Right hindlimb (tissue), 1 donor: ENCODE measurements around the gene PRKN.
"Not testable (repeated sequence)": the region's sequence is repeated elsewhere in the genome, so short reads cannot be mapped to it uniquely, and the experiment has no call there.

Experiments used
- DNase-seq: peaks from one replicate; pipeline ENCODE4 v3.0.0-alpha.2; 2018

Gene PRKN

DNA sequence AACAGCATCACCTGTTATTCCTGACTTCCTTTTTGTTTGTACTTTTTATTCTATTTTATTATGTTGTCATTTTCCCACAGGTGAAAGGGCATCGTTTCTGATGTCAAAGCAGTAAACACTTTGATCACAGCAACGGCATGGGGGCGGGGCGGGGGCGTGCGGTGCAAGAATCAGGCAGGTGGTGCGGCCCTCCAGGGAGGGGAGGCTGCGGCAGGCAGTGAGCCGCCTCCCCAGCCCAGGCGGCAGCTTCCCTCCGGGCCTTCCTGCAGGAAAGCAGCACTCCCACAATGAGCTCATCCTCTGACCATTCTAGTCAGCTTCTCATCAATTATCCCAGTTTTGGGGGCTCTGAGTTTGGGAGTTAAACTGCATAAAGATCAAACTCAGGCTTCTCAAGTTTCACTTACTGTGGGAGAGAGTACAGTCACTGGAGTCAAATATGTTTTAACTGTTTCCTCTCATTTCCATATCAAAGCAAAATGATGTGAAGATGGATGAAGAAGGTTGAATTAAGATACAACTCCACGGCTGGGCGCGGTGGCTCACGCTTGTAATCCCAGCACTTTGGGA is 845.3 kb downstream of the PRKN start:
- DNase-seq = no peak

DNA sequence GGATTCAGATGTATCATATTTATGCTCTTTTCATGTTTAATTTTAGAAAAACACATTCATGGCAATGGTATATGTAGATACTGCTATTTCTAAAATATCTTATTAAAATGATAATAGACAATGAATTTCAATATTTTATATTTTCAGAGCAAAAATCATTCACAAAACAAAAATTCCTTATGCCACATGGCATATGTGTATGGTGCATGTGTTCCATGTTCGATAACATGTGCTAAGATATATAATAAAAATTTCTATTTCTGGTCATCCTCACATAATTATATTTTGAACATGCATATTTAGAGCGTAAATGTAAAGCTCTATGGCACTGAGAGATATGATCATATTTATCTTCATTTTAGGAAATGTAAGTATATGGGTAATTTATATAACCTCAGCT is 847.5 kb downstream of the PRKN start:
- DNase-seq = no peak

DNA sequence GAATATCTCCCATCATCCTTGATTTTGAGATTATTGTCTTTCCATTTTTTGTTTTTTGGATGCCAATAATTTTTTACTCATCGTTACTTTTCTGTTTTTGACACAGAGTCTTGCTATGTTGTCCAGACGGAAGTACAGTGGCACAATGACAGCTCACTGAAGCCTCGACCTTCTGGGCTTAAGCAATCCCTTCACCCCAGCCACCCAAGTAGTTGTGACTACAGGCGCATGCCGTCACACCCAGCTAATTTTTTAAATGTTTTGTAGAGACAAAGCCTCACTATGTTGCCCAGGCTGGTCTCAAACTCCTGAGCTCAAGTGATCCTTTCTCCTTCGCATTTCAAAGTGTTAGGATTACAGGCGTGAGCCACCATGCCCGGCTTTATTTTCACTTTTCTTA is 851.3 kb downstream of the PRKN start:
- DNase-seq = no peak

DNA sequence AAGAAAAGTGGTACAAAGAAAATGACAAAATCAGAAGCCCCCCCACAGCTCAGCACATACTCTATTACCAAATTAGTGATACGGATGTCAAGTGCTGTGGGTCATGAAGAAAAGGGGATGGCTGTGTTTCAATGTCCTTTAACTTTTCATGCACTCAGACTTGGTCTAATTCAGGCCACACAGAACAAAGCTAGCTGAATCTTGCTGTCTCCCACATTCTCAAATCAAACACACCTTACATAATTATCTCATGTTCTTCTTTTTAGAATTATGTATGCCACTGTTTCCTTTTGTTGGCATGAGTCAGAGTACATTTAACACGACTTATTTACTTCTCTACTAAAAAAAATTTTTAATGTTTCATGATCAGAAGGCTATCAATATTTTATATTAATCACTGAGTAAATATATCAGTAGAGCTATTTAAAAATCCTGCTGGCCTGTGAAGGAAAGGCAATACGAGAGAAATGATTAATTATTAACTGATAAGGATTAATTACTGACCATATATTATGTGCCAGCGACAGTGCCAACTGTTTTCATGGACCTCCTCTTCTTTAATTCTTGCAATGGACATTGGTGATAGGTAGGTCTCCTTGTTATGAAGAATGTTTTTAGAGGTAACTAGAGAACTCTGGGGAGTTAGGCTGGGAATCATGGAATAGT is 857.2 kb downstream of the PRKN start:
- no peak for DNase-seq

DNA sequence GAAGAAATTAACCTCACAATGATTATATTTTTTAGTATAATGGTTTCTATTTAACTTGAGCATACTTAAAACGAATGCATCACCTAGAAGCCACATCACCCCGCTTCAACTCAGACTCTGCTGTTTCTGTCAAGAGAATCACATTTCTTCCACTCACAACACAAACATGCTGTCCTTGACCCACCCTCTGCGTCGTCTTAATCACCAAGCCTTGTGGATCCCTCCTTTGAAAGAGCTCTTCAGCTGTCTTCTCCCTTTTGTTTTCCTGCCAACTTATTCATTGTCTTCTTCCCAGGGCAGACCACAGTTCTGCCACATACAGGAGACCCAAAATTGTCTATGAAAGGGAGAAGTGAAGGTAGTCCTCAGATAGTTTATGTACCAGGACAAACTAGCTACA is 858.1 kb downstream of the PRKN start:
- DNase-seq = no peak

DNA sequence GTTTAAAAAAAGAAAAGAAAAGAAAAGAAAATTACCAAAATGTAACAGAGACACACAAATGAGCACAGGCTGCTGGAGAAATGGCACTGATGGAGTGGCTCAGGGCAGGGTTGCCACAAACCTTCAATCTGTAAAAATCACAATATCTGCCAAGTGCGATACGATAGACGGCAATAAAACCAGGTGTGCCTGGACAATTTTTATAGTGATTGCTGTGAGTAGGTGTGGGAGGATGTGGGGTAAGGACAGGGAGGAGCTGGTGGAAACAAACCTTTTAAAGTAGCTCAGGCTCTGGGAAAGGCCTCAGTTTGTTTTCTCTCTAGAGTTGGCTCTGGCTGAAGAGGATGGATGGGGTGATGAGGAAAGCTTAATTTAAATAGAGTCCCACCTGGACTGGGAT is 861.0 kb downstream of the PRKN start:
- no peak for DNase-seq

DNA sequence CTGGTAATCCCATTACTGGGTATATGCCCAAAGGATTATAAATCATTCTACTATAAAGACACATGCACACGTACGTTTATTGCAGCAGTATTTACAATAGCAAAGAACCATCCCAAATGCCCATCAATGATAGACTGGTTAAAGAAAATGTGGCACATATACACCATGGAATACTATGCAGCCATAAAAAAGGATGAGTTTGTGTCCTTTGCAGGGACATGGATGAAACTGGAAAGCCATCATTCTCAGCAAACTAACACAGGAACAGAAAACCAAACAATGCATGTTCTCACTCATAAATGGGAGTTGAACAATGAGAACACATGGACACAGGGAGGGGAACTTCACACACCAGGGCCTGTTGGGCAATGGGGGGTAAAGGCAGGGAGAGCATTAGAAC is 866.5 kb downstream of the PRKN start:
- DNase-seq = not testable (repeated sequence)

DNA sequence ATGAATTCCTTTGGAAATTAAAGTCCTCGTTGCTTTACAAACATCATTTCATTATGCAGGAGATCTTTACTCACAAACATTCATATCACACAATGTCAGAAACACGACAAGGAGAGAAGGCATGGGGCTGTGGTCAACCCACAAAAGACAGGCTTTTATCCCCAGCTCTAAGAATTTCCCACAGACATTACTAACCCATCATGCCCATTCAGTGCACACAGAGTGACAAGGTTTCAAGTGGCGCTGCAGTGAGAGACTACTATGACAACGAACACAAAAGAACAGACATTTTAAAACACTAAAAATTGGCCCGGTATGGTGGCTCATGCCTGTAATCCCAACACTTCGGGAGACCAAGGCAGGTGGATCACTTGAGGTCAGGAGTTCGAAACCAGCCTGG is 873.9 kb downstream of the PRKN start:
- no peak for DNase-seq

DNA sequence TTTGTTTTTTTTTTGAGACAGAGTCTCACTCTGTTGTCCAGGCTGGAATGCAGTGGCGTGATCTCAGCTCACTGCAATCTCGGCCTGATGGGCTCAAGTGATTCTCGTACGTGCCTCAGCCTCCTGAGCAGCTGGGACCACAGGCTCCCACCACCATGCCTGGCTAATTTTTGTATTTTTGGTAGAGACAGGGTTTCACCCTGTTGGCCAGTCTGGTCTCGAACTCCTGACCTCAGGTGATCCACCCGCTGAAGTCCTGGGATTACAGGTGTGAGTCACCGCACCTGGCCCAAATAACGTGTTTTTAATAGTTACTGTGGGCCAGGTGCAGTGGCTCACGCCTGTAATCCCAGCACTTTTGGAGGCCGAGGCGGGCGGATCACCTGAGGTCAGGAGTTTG is 876.1 kb downstream of the PRKN start:
- not testable (repeated sequence) for DNase-seq

DNA sequence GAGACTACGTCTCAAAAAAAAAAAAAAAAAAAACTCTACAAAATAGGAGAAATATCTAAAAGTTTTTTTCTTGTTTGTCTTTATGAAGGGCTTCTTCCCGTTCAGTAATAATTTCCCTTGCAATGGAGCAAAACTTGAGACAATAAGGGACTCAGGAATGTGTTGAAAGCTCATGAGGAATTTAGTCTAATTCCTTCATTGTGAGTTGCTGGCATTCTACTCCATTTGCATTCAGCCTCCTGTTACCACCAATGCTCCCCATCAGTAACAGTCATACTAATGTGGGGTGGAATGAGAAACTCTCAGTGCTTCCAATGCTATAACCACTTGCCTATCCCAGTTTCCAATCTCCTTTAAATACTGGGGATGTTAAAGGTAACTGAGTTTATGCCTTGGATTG is 877.0 kb downstream of the PRKN start:
- DNase-seq = no peak

DNA sequence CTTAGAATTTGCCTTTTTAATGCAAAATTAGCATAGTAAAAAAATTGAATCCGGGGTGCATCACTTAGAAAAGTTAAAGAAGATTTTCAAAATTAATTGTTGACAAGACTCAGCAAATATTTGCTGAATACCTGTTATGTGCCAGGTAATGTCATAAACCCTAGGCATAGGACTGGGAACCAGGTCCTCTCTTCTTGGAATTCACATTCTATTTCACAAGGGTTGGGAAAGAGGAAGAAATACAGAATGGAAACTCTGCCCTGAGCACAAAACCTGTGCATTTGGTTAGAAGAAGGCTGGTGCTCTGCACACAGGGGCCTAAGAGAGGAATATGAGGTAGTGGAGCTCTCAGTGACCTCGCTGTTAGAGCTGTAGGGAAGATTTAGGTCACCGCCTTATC is 879.9 kb downstream of the PRKN start:
- no peak for DNase-seq

DNA sequence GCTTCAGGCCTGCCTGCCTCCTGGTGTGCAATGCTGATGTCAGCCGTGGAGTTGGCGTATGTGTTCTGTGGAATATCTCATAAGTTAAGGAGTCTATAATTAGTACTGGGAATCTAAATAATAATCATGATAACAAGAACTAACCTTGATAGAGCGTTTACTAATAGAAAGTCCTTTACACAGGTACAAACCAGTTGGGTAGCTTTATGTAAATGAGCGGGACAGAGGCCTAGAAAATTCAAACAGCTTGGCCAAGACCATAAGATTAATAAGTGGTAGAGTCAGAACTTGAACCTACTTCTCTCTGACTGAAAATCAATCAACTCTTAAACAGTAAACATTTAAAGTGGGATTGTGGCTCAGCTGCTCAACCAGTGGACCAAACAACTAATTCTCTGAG is 882.8 kb downstream of the PRKN start:
- no peak for DNase-seq

DNA sequence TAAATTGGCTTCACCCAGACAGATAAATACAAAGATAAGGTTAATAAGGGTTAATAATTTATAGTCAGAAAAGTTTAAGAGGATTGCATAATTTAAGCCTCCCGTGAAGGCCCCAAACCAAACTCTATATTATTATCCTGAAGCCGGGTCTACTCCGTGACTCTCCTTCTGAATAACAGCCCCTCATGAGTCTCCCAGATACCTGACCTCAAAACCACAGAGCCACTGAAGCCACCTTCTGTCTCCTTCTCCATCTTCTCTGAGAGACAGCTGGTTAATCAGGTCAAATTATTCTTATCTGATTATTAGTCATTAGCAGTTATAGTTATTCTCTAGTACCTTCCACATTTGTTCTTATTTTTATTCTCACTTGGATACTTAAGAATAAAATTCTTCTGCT is 884.5 kb downstream of the PRKN start:
- DNase-seq = no peak

DNA sequence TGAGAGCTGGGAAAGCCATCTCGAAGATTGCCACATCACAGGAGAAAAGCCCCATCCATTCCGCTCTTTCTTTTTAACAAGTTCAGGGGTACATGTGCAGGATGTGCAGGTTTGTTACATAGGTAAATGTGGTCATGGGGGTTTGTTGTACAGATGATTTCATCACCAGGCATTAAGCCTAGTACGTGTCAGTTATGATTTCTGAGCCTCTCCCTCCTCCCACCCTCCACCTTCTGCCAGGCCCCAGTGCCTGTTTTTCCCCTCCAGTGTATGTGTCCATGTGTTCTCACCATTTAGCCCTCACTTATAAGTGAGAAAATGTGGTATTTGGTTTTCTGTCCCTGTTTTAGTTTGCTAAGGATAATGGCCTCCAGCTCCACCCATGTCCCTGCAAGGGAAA is 887.2 kb downstream of the PRKN start:
- no peak for DNase-seq

DNA sequence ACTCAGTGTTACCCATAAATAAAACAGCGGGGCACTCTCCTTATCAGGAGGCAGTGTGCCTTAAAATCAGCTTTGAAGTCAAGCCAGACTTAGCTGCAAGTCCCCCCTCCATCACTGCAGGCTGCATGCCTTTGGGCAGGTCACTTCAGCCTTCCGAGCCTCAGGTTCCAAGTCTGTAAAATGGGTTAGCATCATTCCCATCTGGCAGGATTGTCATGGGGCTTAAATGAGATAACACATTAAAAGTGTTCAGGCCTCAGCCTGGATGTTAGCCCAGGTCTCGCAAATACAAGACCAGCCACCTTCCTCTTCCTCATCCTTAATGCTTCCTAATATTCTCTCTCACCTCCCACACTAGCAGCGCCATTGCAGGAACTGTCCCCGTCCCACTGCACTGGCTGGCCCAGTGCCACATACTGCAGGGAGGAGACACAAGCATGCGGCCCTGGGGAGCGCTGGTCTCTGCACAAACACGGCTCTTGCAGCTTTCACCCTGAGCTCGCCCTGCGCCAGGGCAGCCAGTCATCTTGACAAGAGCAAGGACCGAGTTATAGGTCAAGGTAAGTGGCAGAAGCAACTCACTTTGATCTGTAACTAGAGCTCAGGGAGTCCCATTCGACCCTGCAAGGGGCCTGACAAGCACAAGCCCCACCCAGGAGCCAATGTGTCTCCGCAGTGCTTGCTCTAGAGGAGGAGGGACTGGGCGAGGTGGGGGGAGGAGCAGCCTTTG is 889.1 kb downstream of the PRKN start:
- DNase-seq = no peak

DNA sequence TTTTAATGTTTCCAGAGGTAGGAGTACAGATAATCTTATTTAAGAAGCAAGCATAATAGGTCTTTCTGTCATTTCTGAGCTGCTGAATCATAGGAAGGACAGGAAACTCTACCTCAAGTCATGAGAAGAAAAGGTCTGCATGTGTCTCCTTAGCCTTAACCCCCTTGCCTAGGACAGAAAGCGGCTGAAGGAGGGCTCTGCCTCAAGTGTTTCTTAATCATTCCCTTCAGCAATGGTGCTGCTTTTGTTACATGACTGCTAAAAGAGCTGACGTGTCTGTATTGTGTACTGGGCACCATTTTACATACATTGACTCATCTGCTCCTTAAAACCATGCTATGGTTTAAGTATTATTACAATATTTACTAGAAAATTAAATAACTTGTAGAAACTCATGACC is 889.7 kb downstream of the PRKN start:
- DNase-seq = no peak

DNA sequence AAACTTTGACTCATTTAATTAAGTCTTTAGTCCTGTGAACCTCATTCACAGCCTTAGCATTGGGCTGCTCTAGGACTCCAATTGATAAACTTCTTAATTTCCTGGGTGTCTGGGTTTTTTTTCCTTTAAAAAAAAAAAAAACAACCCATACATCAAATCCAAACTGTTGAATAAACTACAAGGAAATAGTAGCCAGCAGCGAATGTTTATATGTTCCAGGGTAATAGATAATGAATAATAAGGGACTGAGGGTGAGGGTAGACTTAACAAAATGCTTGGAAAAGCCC is 890.2 kb downstream of the PRKN start:
- no peak for DNase-seq

DNA sequence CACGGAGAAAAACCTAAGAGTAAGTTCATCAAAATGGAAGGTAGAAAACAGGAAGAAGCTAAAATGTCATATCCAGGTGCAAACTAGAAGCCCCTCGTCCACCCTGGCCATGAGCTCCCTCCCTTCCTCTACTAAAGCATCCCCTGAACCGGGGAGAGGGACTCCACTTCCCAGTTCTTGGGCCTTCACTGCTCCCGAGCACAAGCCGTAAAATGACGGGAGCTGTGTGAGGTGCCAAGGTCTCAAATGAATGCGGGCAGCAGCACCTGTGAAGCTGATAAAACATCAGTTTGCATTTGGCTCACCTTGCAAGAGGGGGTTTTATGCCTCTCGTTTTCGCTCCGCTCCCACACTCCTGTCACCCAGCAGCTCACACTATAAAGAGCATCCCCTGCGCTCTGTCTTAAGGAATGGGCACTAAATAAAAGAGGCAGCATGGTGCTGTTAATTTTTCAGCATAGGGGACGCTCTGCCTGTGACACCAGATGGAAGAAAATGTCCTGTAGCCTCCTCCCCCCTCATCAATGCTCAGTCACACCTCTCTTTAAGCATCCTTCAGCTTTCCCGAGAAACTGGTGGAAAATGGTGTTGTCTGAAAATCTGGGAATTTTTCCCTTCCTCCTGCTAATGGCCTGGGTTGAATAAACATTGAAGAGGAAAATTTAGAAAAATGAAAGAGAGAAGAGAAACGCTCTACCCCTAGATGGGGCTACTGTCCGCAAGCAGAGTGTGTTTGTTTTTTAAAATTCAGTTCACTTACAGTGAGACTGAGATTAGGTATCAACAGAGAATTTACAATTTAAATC is 890.7 kb downstream of the PRKN start:
- peak; percentile 31 for DNase-seq

DNA sequence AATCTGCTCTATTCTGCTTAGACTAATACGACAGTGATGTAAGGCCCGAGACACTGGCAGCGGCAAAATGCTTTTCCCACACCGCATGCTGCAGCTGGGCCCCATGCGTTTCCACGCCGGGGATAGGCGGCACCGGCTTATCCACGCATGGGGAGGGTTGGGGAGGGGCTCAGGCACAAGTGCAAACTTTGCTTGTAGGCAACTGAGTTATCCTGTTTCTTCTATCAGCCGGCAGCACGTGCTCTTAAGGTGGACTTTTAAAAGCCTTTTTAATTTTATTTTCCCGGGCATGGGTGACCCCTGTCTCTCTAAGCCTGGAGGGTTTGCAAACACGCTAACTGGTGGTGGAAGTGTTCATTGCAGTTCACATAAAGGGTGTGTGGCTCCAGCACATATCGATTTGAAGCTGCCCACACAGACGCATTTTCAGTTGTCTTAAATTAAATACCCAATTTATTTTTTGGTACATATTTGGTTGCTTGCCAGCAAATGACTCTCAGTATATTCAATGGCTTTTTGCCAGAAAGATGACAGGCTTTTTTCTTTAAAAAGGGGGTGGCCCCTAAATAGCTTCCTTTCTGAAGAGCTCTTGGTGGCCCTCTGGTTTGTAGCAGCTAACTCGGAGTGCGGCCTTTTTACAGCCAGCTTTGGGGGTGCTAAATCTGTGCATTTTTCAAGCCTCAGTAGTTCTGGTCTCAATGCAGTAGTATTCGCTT is 891.9 kb downstream of the PRKN start:
- DNase-seq = peak; percentile 35

DNA sequence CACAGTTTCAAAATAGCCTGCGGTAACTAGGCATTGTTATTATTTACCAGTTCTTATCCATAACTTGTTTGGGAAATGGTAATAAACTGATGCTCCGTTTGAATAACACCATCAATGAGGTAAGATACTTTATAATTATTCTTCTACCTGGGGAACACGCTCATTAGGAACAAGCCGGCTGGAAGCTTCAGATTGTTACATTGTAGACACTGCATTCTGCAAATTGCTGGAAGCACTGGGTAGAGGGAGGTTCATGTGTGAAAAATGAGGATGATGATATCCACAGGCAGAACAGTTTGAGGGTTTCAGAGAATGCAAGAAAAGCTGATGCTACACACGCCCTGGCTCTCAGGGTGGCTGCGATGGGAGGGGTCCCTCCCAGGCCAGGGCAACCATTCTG is 893.1 kb downstream of the PRKN start:
- DNase-seq = no peak

DNA sequence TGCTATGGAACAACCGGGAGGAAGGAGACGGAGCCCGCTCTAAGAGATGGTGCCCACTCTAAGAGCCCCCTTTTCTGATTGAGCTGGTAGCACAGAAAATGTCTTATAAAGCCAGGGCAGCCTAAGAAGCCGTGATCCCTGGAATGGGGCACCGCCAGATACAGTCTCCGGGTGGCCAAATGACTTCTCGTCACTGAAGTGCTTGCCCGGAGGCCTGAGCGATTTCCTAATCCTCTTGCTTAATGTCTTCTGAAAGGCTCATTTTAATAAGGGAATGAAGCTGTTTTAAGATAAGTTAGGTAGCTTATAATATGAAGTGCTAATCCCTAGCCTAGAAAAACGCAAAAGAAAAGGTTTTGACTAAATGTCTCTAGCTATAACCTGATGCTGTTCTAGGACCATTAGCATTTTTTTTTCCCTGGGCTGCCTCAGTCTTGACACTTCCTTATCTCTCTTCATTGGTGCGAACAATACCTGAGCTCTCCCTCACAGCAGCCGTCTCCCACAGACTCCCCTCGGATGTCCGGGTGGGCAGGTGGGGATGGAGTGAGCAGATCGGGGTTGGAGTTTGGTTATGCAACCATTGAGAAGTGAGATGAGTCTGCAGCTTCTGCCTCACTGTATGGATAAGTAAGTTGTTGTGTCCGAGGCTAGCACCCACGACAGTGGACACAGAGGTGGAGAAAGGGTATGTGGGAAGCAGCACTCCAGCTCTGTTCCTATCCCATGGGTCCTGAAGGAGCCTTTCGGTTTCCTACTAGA is 894.3 kb downstream of the PRKN start:
- no peak for DNase-seq

DNA sequence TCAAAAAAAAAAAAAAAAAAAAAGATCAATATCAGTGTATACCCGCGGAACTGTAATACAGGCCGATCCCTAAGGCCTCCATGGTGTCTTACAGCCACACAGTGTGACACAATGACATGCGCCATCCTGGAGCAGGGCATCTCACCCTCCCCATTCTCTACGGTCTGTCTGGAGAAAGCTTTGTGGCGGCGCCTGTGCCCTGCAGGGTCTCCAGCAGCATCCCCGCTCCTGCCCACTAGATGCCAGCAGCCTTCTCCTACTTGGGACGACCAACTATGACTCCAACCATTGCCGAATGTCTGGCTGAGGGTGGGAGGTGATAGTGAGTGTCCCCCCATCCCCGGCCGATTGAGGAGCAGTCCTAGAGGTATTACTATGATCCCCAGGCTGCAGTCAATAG is 894.9 kb downstream of the PRKN start:
- no peak for DNase-seq
